Measurements from ENCODE around the gene SMAD4.

DNA sequence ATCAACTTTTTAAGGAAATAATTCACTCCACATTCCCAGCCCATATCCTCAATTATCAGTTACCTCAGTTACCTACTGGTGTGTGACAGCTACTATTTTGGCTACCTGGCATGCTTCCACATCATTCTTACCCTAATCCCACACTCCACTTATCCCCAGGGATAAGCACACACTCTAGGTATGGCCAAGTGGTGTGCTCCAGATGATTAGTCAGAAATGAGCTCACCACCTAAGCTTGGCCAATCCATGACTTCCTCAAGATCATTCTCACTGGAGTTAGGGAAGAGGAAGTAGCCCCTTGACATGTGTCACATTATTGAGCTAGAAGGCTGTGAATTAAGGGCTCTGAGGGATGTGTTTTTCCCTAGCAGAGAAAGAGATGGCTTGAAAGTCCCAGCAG is 20.9 kb upstream of the SMAD4 start:
- no peak for TF ChIP-seq CTCF (IDR thresholded peaks at IDR 0.05 in 8 of 11, conservative IDR thresholded peaks at IDR 0.05 in 3 of 11)
- TF ChIP-seq POLR2AphosphoS5 (IDR thresholded peaks at IDR 0.05): no peak
